Parathyroid adenoma (tissue), 2 donors: Measurements from ENCODE around the gene ATG9B.

Experiments used
- H2AFZ ChIP-seq: fragments of 300-600 bp; sonication (generic); one replicate; pipeline ENCODE4 v1.7.0; 2017; ENCODE audit warnings: antibody characterized with exemption, mild to moderate bottlenecking
- H3K27ac ChIP-seq: fragments of 300-600 bp; sonication (generic); one replicate; pipeline ENCODE4 v1.7.0; 2017
- H3K27me3 ChIP-seq: fragments of 300-600 bp; sonication (generic); one replicate; pipeline ENCODE4 v1.7.0; 2017; ENCODE audit warnings: low read length; ENCODE audit not compliant: control insufficient read depth, insufficient read depth
- H3K36me3 ChIP-seq: fragments of 300-600 bp; sonication (generic); one replicate; pipeline ENCODE4 v1.7.0; 2017; ENCODE audit warnings: low read length; ENCODE audit not compliant: control insufficient read depth, insufficient read depth
- H3K4me1 ChIP-seq: fragments of 300-600 bp; sonication (generic); one replicate; pipeline ENCODE4 v1.7.0; 2017; ENCODE audit warnings: control low read depth
- H3K4me2 ChIP-seq: fragments of 300-600 bp; sonication (generic); one replicate; pipeline ENCODE4 v1.7.0; 2017; ENCODE audit warnings: low read length
- H3K4me3 ChIP-seq: fragments of 300-600 bp; sonication (generic); one replicate; pipeline ENCODE4 v1.7.0; 2017; ENCODE audit warnings: low read depth, low read length
- H3K79me2 ChIP-seq: fragments of 300-600 bp; sonication (generic); one replicate; pipeline ENCODE4 v1.7.0; 2017; ENCODE audit warnings: control low read depth
- H3K9ac ChIP-seq: fragments of 300-600 bp; sonication (generic); one replicate; pipeline ENCODE4 v1.7.0; 2017; ENCODE audit warnings: mild to moderate bottlenecking
- H3K9me3 ChIP-seq: fragments of 300-600 bp; sonication (generic); one replicate; pipeline ENCODE4 v1.7.0; 2017; ENCODE audit warnings: low read length; ENCODE audit not compliant: control insufficient read depth
- TF ChIP-seq, protein P1 (sequence below): fragments of 300-600 bp; sonication (generic); IDR thresholded peaks from one replicate; pipeline ENCODE4 v1.7.0; 2017; ENCODE audit warnings: antibody characterized with exemption, mild to moderate bottlenecking
- donor health status: primary hyperparathyroidism.

Gene ATG9B

DNA sequence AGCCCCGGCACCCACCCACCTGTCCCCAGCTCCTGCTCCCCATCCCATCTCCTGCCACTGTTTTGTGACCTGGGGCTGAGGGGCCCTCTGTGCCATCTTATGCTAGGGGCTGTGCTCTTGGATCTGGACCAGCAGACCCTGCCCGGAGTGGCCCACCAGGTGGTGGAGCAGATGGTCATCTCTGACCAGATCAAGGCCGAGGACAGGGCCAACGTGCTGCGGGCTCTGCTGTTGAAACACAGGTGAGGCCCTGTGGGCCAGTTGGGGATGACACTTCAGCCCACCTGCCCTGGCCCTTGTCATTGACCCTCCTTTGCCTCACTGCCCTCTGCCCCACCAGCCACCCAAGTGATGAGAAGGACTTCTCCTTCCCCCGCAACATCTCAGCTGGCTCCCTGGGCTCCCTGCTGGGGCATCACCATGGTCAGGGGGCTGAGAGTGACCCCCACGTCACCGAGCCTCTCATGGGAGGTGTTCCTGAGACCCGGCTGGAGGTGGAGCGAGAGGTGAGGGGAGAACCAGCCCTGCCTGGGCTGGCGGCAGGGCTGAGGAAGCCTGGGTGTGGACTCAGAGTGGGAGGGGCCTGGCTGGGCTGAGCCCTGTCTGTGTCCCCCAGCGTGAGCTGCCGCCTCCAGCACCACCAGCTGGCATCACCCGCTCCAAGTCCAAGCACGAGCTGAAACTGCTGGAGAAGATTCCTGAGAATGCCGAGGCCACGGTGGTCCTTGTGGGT, 45.7 kb upstream of the ATG9B start:
- Histone ChIP-seq H3K79me2 (peaks cover 3% of the 10 kb centered on the region), H3K4me3 (no peak overlapping the region), H3K9me3 (no peaks in the 10 kb centered on the region), H3K27ac (no peak overlapping the region), H3K9ac (no peak overlapping the region), H3K4me2 (no peak overlapping the region), H3K27me3 (no peaks in the 10 kb centered on the region), H3K4me1 (peaks cover 29% of the 10 kb centered on the region), H2AFZ (no peak overlapping the region), H3K36me3 (no peaks in the 10 kb centered on the region)
- TF ChIP-seq, protein P1, sequence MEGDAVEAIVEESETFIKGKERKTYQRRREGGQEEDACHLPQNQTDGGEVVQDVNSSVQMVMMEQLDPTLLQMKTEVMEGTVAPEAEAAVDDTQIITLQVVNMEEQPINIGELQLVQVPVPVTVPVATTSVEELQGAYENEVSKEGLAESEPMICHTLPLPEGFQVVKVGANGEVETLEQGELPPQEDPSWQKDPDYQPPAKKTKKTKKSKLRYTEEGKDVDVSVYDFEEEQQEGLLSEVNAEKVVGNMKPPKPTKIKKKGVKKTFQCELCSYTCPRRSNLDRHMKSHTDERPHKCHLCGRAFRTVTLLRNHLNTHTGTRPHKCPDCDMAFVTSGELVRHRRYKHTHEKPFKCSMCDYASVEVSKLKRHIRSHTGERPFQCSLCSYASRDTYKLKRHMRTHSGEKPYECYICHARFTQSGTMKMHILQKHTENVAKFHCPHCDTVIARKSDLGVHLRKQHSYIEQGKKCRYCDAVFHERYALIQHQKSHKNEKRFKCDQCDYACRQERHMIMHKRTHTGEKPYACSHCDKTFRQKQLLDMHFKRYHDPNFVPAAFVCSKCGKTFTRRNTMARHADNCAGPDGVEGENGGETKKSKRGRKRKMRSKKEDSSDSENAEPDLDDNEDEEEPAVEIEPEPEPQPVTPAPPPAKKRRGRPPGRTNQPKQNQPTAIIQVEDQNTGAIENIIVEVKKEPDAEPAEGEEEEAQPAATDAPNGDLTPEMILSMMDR, result no peak

DNA sequence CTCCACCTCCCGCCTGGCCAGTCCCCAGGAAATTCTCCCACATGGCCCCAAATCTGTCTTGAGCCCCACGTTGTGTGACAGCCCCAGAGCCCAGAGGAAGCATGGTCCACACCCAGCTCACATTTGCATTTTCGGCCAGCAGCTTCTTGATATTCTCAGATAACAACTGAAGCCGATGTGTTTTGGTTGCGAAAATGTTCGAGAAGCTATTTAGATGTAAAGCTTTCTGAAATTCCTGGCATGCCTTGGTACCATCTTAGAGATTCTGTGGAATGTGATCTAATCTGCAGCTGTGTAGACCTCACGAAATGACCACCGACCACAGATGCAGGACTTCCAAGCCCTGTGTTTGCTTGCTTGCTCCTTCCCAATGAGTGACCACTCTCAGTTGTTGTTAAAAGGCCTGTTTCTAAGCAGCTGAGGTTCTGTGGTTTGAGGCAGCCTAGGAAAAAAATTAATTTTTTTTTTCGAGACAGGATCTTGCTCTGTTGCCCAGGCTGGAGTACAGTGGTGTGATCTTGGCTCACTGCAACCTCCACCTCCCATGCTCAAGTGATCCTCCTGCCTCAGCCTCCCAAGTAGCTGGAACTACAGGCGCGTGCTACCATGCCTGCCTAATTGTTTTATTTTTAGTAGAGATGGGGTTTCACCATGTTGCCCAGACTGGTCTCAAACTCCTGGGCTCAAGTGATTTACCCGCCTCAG, 43.9 kb upstream of the ATG9B start:
- Histone ChIP-seq H3K27me3 (no peaks in the 10 kb centered on the region), H3K79me2 (peaks cover 3% of the 10 kb centered on the region), H3K9ac (no peak overlapping the region), H3K36me3 (no peaks in the 10 kb centered on the region), H3K4me2 (no peak overlapping the region), H3K4me3 (no peak overlapping the region), H2AFZ (no peak overlapping the region), H3K27ac (peak overlapping the region; percentile 100), H3K9me3 (no peaks in the 10 kb centered on the region), H3K4me1 (peaks cover 45% of the 10 kb centered on the region)
- TF ChIP-seq, protein P1, result no peak

DNA sequence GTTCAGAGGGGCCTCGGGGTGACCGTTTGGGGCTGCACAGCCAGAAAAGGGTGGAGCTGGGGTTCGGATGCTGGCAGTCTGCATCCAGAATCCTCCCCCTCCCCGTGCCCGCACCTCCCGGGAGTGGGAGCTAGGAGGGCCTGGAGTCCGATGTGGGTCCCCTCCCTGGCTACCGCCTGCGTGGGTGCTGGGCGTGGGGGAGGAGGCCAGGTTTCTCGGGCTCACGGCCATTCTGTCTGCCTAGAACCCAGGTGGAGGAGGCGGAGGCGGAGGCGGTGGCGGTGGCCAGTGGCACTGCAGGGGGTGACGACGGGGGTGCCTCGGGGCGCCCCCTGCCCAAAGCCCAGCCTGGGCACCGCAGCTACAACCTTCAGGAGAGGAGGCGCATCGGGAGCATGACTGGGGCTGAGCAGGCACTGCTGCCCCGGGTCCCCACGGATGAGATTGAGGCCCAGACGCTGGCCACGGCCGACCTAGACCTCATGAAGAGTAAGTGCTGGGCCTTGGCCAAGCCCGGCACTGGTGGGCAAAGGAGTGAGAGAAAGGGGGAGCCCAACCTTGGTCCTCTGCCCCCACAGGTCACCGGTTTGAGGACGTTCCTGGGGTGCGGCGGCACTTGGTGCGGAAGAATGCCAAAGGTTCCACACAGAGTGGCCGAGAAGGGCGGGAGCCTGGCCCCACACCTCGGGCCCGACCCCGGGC, 42.1 kb upstream of the ATG9B start:
- Histone ChIP-seq H3K36me3 (no peaks in the 10 kb centered on the region), H3K9me3 (no peaks in the 10 kb centered on the region), H3K27me3 (no peaks in the 10 kb centered on the region), H3K4me2 (peak overlapping the region; percentile 69), H3K4me1 (peaks cover 57% of the 10 kb centered on the region), H3K9ac (no peak overlapping the region), H2AFZ (peak overlapping the region; percentile 7), H3K79me2 (peaks cover 3% of the 10 kb centered on the region), H3K27ac (peak overlapping the region; percentile 100), H3K4me3 (peak overlapping the region; percentile 33)
- TF ChIP-seq, protein P1, result no peak

DNA sequence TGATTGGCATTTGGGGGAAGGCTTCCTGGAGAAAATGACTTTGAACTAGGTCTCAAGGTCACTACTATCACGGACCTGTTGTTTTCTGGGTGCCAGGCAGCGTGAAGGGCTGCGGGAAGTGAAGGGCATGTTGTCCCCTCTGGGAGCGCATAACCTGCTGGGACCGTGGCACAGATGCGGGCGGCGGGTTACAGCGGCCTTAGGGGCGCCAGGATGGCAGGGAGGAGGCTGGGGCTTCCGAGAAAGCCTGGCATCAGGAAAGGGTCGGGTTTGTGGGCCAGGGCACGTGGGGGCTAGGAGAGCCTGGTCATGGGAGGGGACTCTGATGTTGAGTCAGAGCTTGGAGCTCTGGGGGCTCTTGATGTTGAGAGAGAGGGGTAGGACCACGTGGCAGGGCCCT, 41.2 kb upstream of the ATG9B start:
- H3K9me3 ChIP-seq, result no peaks in the 10 kb centered on the region
- H3K4me3 ChIP-seq, result peak overlapping the region; percentile 33
- no peak overlapping the region for H2AFZ ChIP-seq
- H3K4me1 ChIP-seq, result peaks cover 64% of the 10 kb centered on the region
- peak overlapping the region; percentile 29 for H3K9ac ChIP-seq
- peak overlapping the region; percentile 100 for H3K27ac ChIP-seq
- H3K36me3 ChIP-seq, result no peaks in the 10 kb centered on the region
- TF ChIP-seq, protein P1, result peak; percentile 19
- H3K79me2 ChIP-seq, result no peaks in the 10 kb centered on the region
- peak overlapping the region; percentile 69 for H3K4me2 ChIP-seq
- no peaks in the 10 kb centered on the region for H3K27me3 ChIP-seq
